Measurements from ENCODE around the gene CHIC2. TPM values are rescaled to one million over a fixed set of nuclear protein-coding genes. Genes with fewer than 3 reads are reported as not detected.
A peak's percentile ranks its signal among the peaks of the same experiment; 100 is the strongest.

CHIC2 gene
- total and polyA plus RNA-seq, 2 of the 8 experiments (the other 6 are each of a cell fraction or from before 2014, with no cell fraction given): 4.5 to 10.9 TPM

- Histone ChIP-seq H3K14ac (ENCODE audit: insufficient read length) (no peak overlapping the region), H2AK5ac (ENCODE audit: low read depth, low read length) (no peak overlapping the region), H2BK5ac (ENCODE audit: low read depth, low read length) (no peak overlapping the region; the same call in 1 of the 2 replicates), H3K56ac (replicated peaks; ENCODE audit: insufficient read length, low read depth, low read length) (no peak overlapping the region), H3K4me3 (ENCODE audit: extremely low read depth in 1 of 4, insufficient read depth in 2 of 4, low read depth in 3 of 4, low read length in 4 of 4) (peak overlapping the region in 3 of 4 experiments; percentile 29 to 43 (median 33); a peak in 5 of 8 replicates), H3K18ac (ENCODE audit: extremely low read depth, low read length) (no peak overlapping the region), H3K27ac (ENCODE audit: low read depth, low read length) (no peak overlapping the region), H4K5ac (ENCODE audit: insufficient read length, low read depth, low read length) (no peak overlapping the region), H3K9ac (replicated peaks in 1 of 4; ENCODE audit: extremely low read depth in 1 of 4, low read depth in 3 of 4, low read length in 3 of 4) (no peak overlapping the region), H2BK20ac (ENCODE audit: low read length) (no peak overlapping the region), H2AFZ (ENCODE audit: low read length) (no peak overlapping the region), H3K9me3 (ENCODE audit: insufficient read depth in 2 of 2, low read depth in 1 of 2, low read length in 1 of 2) (no peaks in the 10 kb centered on the region), H3K4me1 (replicated peaks in 1 of 4; ENCODE audit: control insufficient read depth in 3 of 4, insufficient read depth in 4 of 4, low read length in 3 of 4) (peaks cover 0 to 13% (median 7%) of the 10 kb centered on the region in 4 experiments; a peak in 6 of 7 replicates), H3K79me2 (ENCODE audit: control insufficient read depth in 1 of 2, insufficient read depth in 2 of 2, low read length in 2 of 2) (0 out of 4 replicates have a peak, but pooled peaks cover 0 to 3% of the 10 kb centered on the region in 2 experiments), H4K91ac (replicated peaks; ENCODE audit: insufficient read length, low read length) (no peak overlapping the region), H3K23me2 (ENCODE audit: low read depth, low read length) (no peaks in the 10 kb centered on the region; the same call in 1 of the 2 replicates), H3K36me3 (ENCODE audit: control insufficient read depth in 2 of 4, insufficient read depth in 4 of 4, low read length in 3 of 4) (no peaks in the 10 kb centered on the region), H3K4ac (replicated peaks; ENCODE audit: insufficient read length, low read depth, low read length) (no peak overlapping the region), H3K23ac (ENCODE audit: insufficient read length) (no peak overlapping the region), H3K79me1 (ENCODE audit: low read depth, low read length) (no peaks in the 10 kb centered on the region), H4K20me1 (replicated peaks in 1 of 2; ENCODE audit: control insufficient read depth in 1 of 2, insufficient read depth in 2 of 2, low read length in 2 of 2) (no peaks in the 10 kb centered on the region), H3K27me3 (replicated peaks in 1 of 4; ENCODE audit: control insufficient read depth in 3 of 4, extremely low read depth in 1 of 4, insufficient read depth in 3 of 4, low read length in 3 of 4) (no peaks in the 10 kb centered on the region), H2BK12ac (ENCODE audit: low read depth, low read length) (no peak overlapping the region), H2BK120ac (replicated peaks; ENCODE audit: low read depth, low read length) (no peak overlapping the region), H3K4me2 (ENCODE audit: insufficient read depth in 1 of 2, low read depth in 2 of 2, low read length in 2 of 2) (peak overlapping the region; percentile 59 to 68), H4K8ac (ENCODE audit: extremely low read depth, insufficient read depth, low read length) (no peak overlapping the region), H2BK15ac (ENCODE audit: low read length) (no peak overlapping the region)
- WGBS, 2 experiments (ENCODE audit: extremely low coverage in 1 of 2, insufficient coverage in 1 of 2, insufficient read length in 1 of 2, insufficient replicate concordance in 2 of 2, low coverage in 1 of 2, low lambda C conversion rate in 2 of 2, missing lambda C conversion rate in 1 of 2): 3% methylated on average over 10 of the region's 10 CpGs; no CpG with 5 or more reads in 1 of the 2 experiments
- CTCF ChIA-PET (ENCODE audit: partially characterized antibody): interaction anchor here (1.1 kb wide), 1 partner anchor 83 kb away, joined by 4 read pairs; no protein-coding TSS in a partner anchor
- FAIRE-seq (peak; percentile 99), DNase-seq (ENCODE audit: low read depth in 1 of 2, low spot score in 2 of 2) (peak in 1 of 2 experiments; percentile 49)
- POLR2A ChIA-PET (ENCODE audit: partially characterized antibody): interaction anchor here (0.8 to 1.4 kb wide), 3 partner anchors 15 to 51 kb away, joined by 3 read pairs; no protein-coding TSS in a partner anchor
- no peak for TF ChIP-seq CTBP2 (IDR thresholded peaks at IDR 0.05; ENCODE audit: borderline replicate concordance, insufficient read depth, insufficient read length, low read length)
- no peak for TF ChIP-seq TBP (IDR thresholded peaks at IDR 0.05; ENCODE audit: low read depth, low read length)
- 0 out of 4 replicates have a peak, but pooled peaks have one; percentile 58 to 77 for TF ChIP-seq SIN3A (conservative IDR thresholded peaks at IDR 0.05 in 1 of 2, IDR thresholded peaks at IDR 0.05 in 1 of 2; ENCODE audit: low read depth in 1 of 2, low read length in 2 of 2)
- no peak for TF ChIP-seq CEBPB (IDR thresholded peaks at IDR 0.05; ENCODE audit: low read depth, low read length)
- no peak for TF ChIP-seq CBX8 (IDR thresholded peaks at IDR 0.05; ENCODE audit: borderline replicate concordance, low read depth, low read length)
- peak; percentile 91 for TF ChIP-seq NANOG (IDR thresholded peaks at IDR 0.05; ENCODE audit: insufficient read depth, low read depth, low read length, poor library complexity, severe bottlenecking)
- no peak for TF ChIP-seq SP1 (IDR thresholded peaks at IDR 0.05; ENCODE audit: low read depth, low read length)
- no peak for TF ChIP-seq TAF7 (optimal IDR thresholded peaks at IDR 0.05; ENCODE audit: borderline replicate concordance, low read depth, low read length)
- no peak for TF ChIP-seq RFX5 (IDR thresholded peaks at IDR 0.05; ENCODE audit: borderline replicate concordance, low read depth, low read length)
- no peak for TF ChIP-seq SIRT6 (IDR thresholded peaks at IDR 0.05; ENCODE audit: low read length)
- TF ChIP-seq EP300 (IDR thresholded peaks at IDR 0.05; ENCODE audit: borderline replicate concordance in 1 of 2, low read depth in 2 of 2, low read length in 2 of 2): no peak
- 0 out of 2 replicates have a peak, but pooled peaks have one; percentile 14 for TF ChIP-seq YY1 (IDR thresholded peaks at IDR 0.05; ENCODE audit: low read depth, low read length)
Measured at GRCh38 chr4:54015423-54016030, 48.9 kb downstream of the CHIC2 start.

Measured in H1 (cell line).